ENCODE results near the gene KDELR1. TPM values are rescaled to one million over a fixed set of nuclear protein-coding genes. Genes with fewer than 3 reads are reported as not detected.

Gene KDELR1
- total RNA-seq, 1 donor from 2014 or later: 152 TPM

- no peak for DNase-seq (ENCODE audit: low read depth)
- no peak overlapping the region for H3K4me3 ChIP-seq (ENCODE audit: low read depth, low read length)
- TF ChIP-seq CTCF (IDR thresholded peaks at IDR 0.05; ENCODE audit: insufficient read depth, low read length, poor library complexity, severe bottlenecking): no peak
- H3K36me3 ChIP-seq (ENCODE audit: control insufficient read depth, insufficient read depth, low read length): no peaks in the 10 kb centered on the region
- H3K27me3 ChIP-seq (ENCODE audit: control insufficient read depth, insufficient read depth, low read length): no peaks in the 10 kb centered on the region
Observed at GRCh38 chr19:48338802-48339503, 52.4 kb downstream of the KDELR1 start.

GRCh38 chr19:48338253-48338755, 53.0 kb downstream of the KDELR1 start:
- H3K4me3 ChIP-seq (ENCODE audit: low read depth, low read length): no peak overlapping the region
- no peaks in the 10 kb centered on the region for H3K27me3 ChIP-seq (ENCODE audit: control insufficient read depth, insufficient read depth, low read length)
- no peak for DNase-seq (ENCODE audit: low read depth)

GRCh38 chr19:48333467-48334384, 57.6 kb downstream of the KDELR1 start:
- DNase-seq (ENCODE audit: low read depth): peak; percentile 71
- Histone ChIP-seq H3K36me3 (ENCODE audit: control insufficient read depth, insufficient read depth, low read length) (peaks cover 3% of the 10 kb centered on the region), H3K4me3 (ENCODE audit: low read depth, low read length) (peak overlapping the region; percentile 51), H3K27me3 (ENCODE audit: control insufficient read depth, insufficient read depth, low read length) (no peaks in the 10 kb centered on the region)
- peak; percentile 88 for TF ChIP-seq CTCF (IDR thresholded peaks at IDR 0.05; ENCODE audit: insufficient read depth, low read length, poor library complexity, severe bottlenecking)

More at GRCh38 chr19:48338253-48338755, 53.0 kb downstream of the KDELR1 start:
- no peak for TF ChIP-seq CTCF (IDR thresholded peaks at IDR 0.05; ENCODE audit: insufficient read depth, low read length, poor library complexity, severe bottlenecking)
- no peaks in the 10 kb centered on the region for H3K36me3 ChIP-seq (ENCODE audit: control insufficient read depth, insufficient read depth, low read length)

- TF ChIP-seq CTCF (IDR thresholded peaks at IDR 0.05; ENCODE audit: insufficient read depth, low read length, poor library complexity, severe bottlenecking): no peak
- peak; percentile 99 for DNase-seq (ENCODE audit: low read depth)
- no peaks in the 10 kb centered on the region for H3K27me3 ChIP-seq (ENCODE audit: control insufficient read depth, insufficient read depth, low read length)
- H3K4me3 ChIP-seq (ENCODE audit: low read depth, low read length): peak overlapping the region; percentile 51
- peaks cover 3% of the 10 kb centered on the region for H3K36me3 ChIP-seq (ENCODE audit: control insufficient read depth, insufficient read depth, low read length)
Observed at GRCh38 chr19:48332662-48333466, 58.5 kb downstream of the KDELR1 start.

Other genes with a start within 250 kb of the KDELR1 start
- gene LIG1, start 221.2 kb downstream of the KDELR1 start, total RNA-seq: 15.0 and 17.6 TPM in 2 replicates
- 1.6 and 1.8 TPM in 2 replicates for gene ZSWIM9, start 220.9 kb downstream of the KDELR1 start, total RNA-seq
- gene CARD8, start 135.6 kb downstream of the KDELR1 start, total RNA-seq: 11.2 and 14.1 TPM in 2 replicates
- 3.0 and 4.0 TPM in 2 replicates for gene ZNF114, start 121.5 kb downstream of the KDELR1 start, total RNA-seq
- gene EMP3, start 66.0 kb downstream of the KDELR1 start, total RNA-seq: 30.7 and 32.5 TPM in 2 replicates
- gene TMEM143, start 27.6 kb downstream of the KDELR1 start, total RNA-seq: 4.4 and 5.8 TPM in 2 replicates
- 0.25 TPM in 1 of 2 replicates, not detected in the other for gene SYNGR4, start 27.2 kb downstream of the KDELR1 start, total RNA-seq
- gene GRIN2D, start 2.1 kb upstream of the KDELR1 start, total RNA-seq: 0.21 and 0.63 TPM in 2 replicates
- 44.6 and 47.1 TPM in 2 replicates for gene GRWD1, start 54.4 kb upstream of the KDELR1 start, total RNA-seq
- 0.54 and 2.1 TPM in 2 replicates for gene KCNJ14, start 64.0 kb upstream of the KDELR1 start, total RNA-seq
- gene CYTH2, start 77.8 kb upstream of the KDELR1 start, total RNA-seq: 73.0 and 77.3 TPM in 2 replicates
- gene LMTK3, start 120.3 kb upstream of the KDELR1 start, total RNA-seq: 2.3 and 2.9 TPM in 2 replicates
- 0.48 and 0.50 TPM in 2 replicates for gene SULT2B1, start 160.6 kb upstream of the KDELR1 start, total RNA-seq
- not detected in 2 replicates for gene SPACA4, start 215.2 kb upstream of the KDELR1 start, total RNA-seq
- gene FAM83E, start 223.5 kb upstream of the KDELR1 start, total RNA-seq: 0.25 and 2.3 TPM in 2 replicates
- 2,979 and 3,293 TPM in 2 replicates for gene RPL18, start 227.6 kb upstream of the KDELR1 start, total RNA-seq
- gene SPHK2, start 228.0 kb upstream of the KDELR1 start, total RNA-seq: 27.9 and 30.3 TPM in 2 replicates
- 1.6 and 3.4 TPM in 2 replicates for gene DBP, start 245.8 kb upstream of the KDELR1 start, total RNA-seq

All from kidney epithelial cell (primary cell).